ENCODE data around the gene SP140L. TPM values are rescaled to one million over a fixed set of nuclear protein-coding genes. Genes with fewer than 3 reads are reported as not detected.

The SP140L gene
- total RNA-seq, 4 donors from 2014 or later, result 4.8 to 17.2 (median 7.7) TPM

DNA sequence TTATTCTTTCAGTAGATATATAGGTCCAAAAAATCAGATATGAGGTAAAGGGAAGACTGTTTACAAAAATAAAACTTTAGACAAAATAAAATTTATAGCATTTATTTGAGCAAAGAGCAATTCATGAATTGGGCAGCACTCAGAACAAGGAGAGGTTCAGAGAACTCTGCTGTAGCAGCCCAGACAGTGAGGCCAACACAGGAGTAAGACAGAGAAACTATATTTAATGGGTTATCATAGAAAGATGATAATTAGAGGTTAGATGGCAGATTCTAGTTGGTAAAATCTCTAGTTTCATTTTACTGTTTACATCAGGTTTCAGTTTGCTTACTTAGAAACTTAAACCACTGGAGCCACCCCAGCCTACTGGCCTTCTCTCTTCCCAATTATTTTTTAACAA is 30.1 kb upstream of the SP140L start:
- Histone ChIP-seq H3K36me3 (no peaks in the 10 kb centered on the region), H3K4me3 (no peak overlapping the region), H3K27ac (no peak overlapping the region), H3K4me1 (no peaks in the 10 kb centered on the region), H3K27me3 (no peaks in the 10 kb centered on the region), H3K9me3 (no peaks in the 10 kb centered on the region)
- intact Hi-C loops (cut with DNase I), result no loop called here
- no peak for DNase-seq
- TF ChIP-seq POLR2A (IDR thresholded peaks at IDR 0.05), result no peak
- TF ChIP-seq, protein P1, sequence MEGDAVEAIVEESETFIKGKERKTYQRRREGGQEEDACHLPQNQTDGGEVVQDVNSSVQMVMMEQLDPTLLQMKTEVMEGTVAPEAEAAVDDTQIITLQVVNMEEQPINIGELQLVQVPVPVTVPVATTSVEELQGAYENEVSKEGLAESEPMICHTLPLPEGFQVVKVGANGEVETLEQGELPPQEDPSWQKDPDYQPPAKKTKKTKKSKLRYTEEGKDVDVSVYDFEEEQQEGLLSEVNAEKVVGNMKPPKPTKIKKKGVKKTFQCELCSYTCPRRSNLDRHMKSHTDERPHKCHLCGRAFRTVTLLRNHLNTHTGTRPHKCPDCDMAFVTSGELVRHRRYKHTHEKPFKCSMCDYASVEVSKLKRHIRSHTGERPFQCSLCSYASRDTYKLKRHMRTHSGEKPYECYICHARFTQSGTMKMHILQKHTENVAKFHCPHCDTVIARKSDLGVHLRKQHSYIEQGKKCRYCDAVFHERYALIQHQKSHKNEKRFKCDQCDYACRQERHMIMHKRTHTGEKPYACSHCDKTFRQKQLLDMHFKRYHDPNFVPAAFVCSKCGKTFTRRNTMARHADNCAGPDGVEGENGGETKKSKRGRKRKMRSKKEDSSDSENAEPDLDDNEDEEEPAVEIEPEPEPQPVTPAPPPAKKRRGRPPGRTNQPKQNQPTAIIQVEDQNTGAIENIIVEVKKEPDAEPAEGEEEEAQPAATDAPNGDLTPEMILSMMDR (IDR thresholded peaks at IDR 0.05), result no peak

DNA sequence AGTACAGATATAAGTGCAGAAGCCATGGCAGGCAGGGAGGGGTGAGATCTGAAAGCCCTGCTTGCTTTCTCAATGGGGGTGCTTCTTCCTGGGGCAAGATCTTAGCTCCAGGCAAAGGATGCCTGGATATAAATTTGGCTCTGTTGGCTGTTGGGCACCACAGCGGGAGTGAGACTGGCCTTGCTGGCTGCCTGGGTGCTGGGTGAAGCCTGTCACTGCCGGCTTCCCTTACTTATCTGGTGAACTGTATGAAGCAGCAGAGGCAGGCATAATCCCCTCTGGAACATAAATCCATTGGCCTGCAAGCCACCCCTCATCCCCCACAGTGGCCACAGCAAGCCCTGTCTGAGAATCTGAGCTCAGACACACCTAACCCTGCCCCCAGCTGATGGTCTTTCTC is 27.4 kb upstream of the SP140L start:
- Histone ChIP-seq H3K9me3 (peaks cover 0 to 5% (median 0%) of the 10 kb centered on the region in 3 donors), H3K4me1 (no peaks in the 10 kb centered on the region), H3K27me3 (no peaks in the 10 kb centered on the region), H3K36me3 (no peaks in the 10 kb centered on the region), H3K27ac (no peak overlapping the region), H3K4me3 (no peak overlapping the region)
- TF ChIP-seq, protein P1 (IDR thresholded peaks at IDR 0.05), result no peak
- TF ChIP-seq POLR2A (IDR thresholded peaks at IDR 0.05), result no peak
- no peak for DNase-seq
- 100% methylated on average over 1 of the region's 2 CpGs; no CpG with 5 or more reads in 1 of the 2 donors for WGBS, 2 donors
- intact Hi-C loops (cut with DNase I), result no loop called here

- no peak for DNase-seq
- Histone ChIP-seq H3K36me3 (no peaks in the 10 kb centered on the region), H3K4me3 (no peak overlapping the region), H3K27ac (no peak overlapping the region), H3K27me3 (no peaks in the 10 kb centered on the region), H3K4me1 (no peaks in the 10 kb centered on the region), H3K9me3 (peaks cover 0 to 10% (median 0%) of the 10 kb centered on the region in 3 donors)
- intact Hi-C loops (cut with DNase I), result no loop called here
- 60 to 89% methylated on average over 1 to 6 of the region's 23 CpGs for WGBS, 2 donors
- TF ChIP-seq POLR2A (IDR thresholded peaks at IDR 0.05), result no peak
- TF ChIP-seq, protein P1 (IDR thresholded peaks at IDR 0.05), result no peak
These were observed 21.3 kb upstream of the SP140L start for GRCh38 chr2:230305416-230306275.

GRCh38 chr2:230306474-230306873 is 20.5 kb upstream of the SP140L start:
- intact Hi-C loops (cut with DNase I), result no loop called here
- no peaks in the 10 kb centered on the region for H3K27me3 ChIP-seq
- H3K4me3 ChIP-seq, result no peak overlapping the region
- 70% methylated on average over 2 of the region's 2 CpGs; no CpG with 5 or more reads in 1 of the 2 donors for WGBS, 2 donors
- TF ChIP-seq, protein P1 (IDR thresholded peaks at IDR 0.05), result no peak
- no peak for TF ChIP-seq POLR2A (IDR thresholded peaks at IDR 0.05)
- no peak overlapping the region for H3K27ac ChIP-seq
- H3K4me1 ChIP-seq, result no peaks in the 10 kb centered on the region
- DNase-seq, result no peak
- H3K9me3 ChIP-seq, result peaks cover 0 to 10% (median 0%) of the 10 kb centered on the region in 3 donors
- no peaks in the 10 kb centered on the region for H3K36me3 ChIP-seq

GRCh38 chr2:230307485-230307884 is 19.5 kb upstream of the SP140L start:
- H3K9me3 ChIP-seq, result peaks cover 0 to 10% (median 0%) of the 10 kb centered on the region in 3 donors
- no peaks in the 10 kb centered on the region for H3K36me3 ChIP-seq
- intact Hi-C loops (cut with DNase I), result no loop called here
- TF ChIP-seq POLR2A (IDR thresholded peaks at IDR 0.05), result no peak
- TF ChIP-seq, protein P1 (IDR thresholded peaks at IDR 0.05), result no peak
- DNase-seq, result no peak
- WGBS, 2 donors, result 93% methylated on average over 2 of the region's 2 CpGs; no CpG with 5 or more reads in 1 of the 2 donors
- H3K27ac ChIP-seq, result no peak overlapping the region
- H3K4me1 ChIP-seq, result no peaks in the 10 kb centered on the region
- H3K4me3 ChIP-seq, result no peak overlapping the region
- H3K27me3 ChIP-seq, result no peaks in the 10 kb centered on the region
